Urothelium cell line (cell line): Measurements from ENCODE around the gene ZNF804B.
A peak's percentile ranks its signal among the peaks of the same experiment; 100 is the strongest.

Experiments used
- DNase-seq: peaks from one replicate; pipeline ENCODE4 v3.0.0; 2011; ENCODE audit warnings: low spot score, mixed read lengths
- FAIRE-seq: peaks from 2 replicates; lab custom pipeline; 2011; peaks lifted over from hg19 to GRCh38; lab: Jason Lieb, UNC

The ZNF804B gene

DNA sequence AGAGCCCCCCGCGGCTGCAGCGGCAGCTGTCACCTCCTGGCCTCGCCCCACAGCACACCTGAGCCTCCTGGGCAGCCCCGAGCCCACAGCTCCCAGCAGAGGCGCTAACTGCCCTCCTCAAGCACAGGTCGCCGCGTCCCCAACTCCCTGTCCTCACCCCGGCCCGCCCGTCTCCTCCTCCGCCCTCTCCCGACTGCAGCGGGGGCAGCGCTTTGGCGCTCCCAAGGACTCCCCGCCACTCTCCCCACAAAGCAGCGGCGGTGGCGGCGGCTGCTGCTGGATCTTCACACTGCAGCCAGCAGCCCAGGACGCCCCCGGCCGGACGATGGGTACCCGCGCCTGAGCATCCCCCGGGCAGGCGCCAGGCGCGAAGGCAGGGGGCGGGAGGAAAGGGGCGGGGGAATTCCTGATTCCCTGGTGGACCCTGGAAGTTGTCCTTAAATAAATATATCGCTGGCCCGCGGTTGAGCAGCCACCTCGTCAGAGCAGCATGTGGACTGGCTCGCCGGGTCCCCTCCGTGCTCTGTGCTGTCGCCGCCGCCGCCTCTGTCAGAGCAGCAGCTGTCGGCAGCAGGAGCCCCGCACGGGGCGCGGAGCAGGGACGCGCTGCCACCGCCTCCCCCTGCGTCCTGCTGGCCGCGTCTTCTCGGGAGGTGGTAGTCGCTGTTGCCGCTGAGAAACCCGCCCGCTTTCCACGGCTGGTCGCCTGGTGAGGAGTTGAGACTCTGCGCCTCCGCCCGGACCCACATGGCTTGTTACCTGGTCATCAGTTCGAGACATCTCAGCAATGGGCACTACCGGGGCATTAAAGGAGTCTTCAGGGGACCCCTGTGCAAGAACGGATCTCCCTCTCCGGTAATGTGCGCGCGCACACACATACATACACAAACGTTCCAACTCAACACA, at the start of gene ZNF804B:
Gene ZNF804B (plus strand): TSS at position 471 of the 906 bp plus-strand sequence. CDS start 277 bp downstream, at position 748.
- peak; percentile 69 for DNase-seq
- FAIRE-seq = peak; percentile 40

DNA sequence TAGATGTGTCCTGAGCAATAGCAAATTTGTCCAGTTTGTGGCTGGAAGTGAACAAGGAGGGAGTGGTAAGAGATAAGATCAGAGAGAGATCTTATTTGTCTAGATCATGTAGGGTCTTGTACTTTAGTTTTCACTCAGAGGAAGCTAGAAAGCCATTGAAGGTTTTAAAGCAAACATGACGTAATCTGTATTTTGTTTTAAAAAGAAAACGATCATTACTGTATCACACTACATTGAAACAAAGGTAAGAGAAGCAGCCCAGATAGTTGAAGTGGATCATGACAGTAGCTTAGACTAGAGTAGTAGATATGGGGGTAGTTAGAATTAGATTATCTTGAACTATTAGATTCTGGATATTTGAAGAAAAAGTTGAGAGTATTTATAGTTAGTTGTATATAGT, 23.6 kb upstream of the ZNF804B start:
- no peak for DNase-seq
- no peak for FAIRE-seq

- FAIRE-seq (no peak), DNase-seq (no peak)
These were observed 21.9 kb upstream of the ZNF804B start for GRCh38 chr7:88737632-88738031.

GRCh38 chr7:88746126-88746525, 13.4 kb upstream of the ZNF804B start:
- no peak for DNase-seq
- no peak for FAIRE-seq

GRCh38 chr7:88756802-88757201, 2.7 kb upstream of the ZNF804B start:
- DNase-seq = no peak
- FAIRE-seq = no peak

GRCh38 chr7:88757371-88757770, 2.1 kb upstream of the ZNF804B start:
- FAIRE-seq = no peak

GRCh38 chr7:88758381-88759229, 895 bp upstream of the ZNF804B start:
- DNase-seq (peak; percentile 86), FAIRE-seq (no peak)

More at GRCh38 chr7:88757371-88757770, 2.1 kb upstream of the ZNF804B start:
- no peak for DNase-seq

GRCh38 chr7:88760136-88760515, 626 bp downstream of the ZNF804B start:
- FAIRE-seq (peak; percentile 44), DNase-seq (no peak)

DNA sequence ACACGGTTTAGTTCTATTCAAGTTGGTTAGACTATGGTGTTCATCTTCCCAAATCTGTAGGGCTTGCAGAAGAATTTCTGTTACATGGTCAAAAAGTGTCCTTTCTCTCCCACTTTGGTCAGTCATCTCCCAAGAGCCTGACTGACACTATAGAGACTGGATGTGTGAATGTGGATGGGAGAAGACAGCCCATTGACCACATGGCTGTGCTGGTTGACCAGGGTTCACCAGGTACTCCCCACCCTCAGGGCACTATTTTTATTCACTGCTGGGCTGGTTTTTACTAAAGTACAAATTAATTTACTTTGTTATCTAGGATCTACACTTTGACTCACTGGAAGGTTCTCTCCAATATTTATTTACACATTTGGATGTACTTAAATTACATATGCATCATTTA, 2.3 kb downstream of the ZNF804B start:
- DNase-seq = no peak
- no peak for FAIRE-seq

DNA sequence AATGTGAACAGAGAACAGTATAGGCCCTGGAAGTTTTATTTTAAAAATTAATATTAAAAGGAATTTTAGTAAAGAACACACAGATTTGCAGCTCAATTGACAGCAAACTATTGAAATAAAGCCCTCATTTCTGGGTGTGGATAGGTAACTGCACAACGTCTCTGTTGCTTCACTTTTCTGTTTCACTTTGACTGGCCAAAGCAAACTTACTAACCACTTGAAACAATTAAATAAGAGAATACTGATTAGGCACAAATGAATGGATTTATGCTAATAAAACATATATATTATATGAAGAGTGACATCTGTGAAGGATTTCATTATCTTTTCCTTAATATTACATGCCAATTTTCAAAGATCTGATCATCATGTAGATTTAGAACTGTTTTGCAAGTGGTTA, 11.9 kb downstream of the ZNF804B start:
- no peak for FAIRE-seq
- no peak for DNase-seq

- FAIRE-seq = no peak
- no peak for DNase-seq
These were observed 13.3 kb downstream of the ZNF804B start for GRCh38 chr7:88772776-88773175.

DNA sequence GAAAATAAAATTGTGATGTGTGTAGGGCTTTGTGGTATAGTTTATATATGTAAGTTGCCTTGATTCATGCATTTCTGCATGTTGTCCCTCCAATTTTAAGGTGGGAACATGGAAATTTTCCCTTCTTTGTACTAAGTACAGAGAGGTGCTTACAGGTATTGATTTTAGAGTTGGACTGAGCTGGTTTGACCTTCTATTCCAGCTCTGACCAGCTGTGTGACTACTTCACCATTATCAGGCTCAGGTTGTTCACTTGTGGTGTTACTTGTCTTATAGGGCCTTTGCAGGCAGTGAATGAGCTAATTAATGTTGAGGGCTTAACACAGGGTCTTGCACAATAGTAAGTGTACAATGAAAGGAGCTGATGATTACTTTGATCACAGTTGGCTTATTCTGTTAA, 16.3 kb downstream of the ZNF804B start:
- DNase-seq = no peak
- no peak for FAIRE-seq

DNA sequence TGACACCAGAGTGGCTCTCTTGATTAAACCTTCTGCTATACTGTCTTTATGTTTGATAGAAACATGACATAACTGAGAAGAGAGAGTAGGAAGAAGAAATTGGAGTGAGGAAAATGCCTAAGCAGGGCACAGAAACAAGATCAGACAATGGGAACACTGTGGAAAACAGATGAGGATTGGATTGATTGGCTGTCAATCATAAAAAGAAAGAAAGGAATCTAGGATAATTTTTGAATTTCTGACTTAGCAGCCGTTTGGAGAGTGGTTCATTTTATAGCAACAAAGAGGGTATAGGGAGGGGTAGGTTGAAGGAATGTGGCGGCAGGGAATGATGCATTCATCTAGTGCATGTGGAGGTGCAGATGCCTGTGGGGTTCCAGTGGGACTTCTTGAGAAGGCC, 28.3 kb downstream of the ZNF804B start:
- FAIRE-seq (no peak), DNase-seq (no peak)

GRCh38 chr7:88789480-88790064, 30.1 kb downstream of the ZNF804B start:
- peak; percentile 29 for DNase-seq

DNA sequence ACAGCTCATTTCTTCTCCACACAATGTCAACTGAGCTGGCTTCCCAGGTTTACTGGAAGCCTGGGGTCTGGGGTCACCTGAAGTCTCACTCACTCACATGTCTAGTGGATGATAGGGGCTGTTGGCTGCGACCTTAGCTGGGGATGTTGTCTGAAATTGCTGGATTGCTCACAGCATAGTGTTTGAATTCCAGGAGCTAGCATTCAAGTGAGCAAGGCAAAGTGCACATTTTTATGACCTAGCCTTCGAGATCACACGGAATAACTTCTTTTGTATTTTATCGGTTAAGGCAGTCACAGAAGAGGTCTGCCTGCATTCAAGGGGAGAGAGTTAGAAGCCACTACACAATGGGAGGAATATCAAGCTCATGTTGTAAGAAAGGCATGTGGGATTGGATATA, 32.4 kb downstream of the ZNF804B start:
- peak; percentile 61 for FAIRE-seq

More at GRCh38 chr7:88789480-88790064, 30.1 kb downstream of the ZNF804B start:
- no peak for FAIRE-seq

GRCh38 chr7:88792361-88792760, 32.9 kb downstream of the ZNF804B start:
- FAIRE-seq = no peak
- DNase-seq = no peak

More for the DNA sequence above, 32.4 kb downstream of the ZNF804B start:
- no peak for DNase-seq

GRCh38 chr7:88795553-88795952, 36.1 kb downstream of the ZNF804B start, which contains the start of gene TEX47:
Gene TEX47, minus strand, starts transcription at chr7:88795737. Its CDS starts 795 bp downstream, at chr7:88794942.
- DNase-seq (no peak), FAIRE-seq (no peak)

GRCh38 chr7:88801046-88801445, 41.5 kb downstream of the ZNF804B start:
- FAIRE-seq = no peak
- DNase-seq = no peak

DNA sequence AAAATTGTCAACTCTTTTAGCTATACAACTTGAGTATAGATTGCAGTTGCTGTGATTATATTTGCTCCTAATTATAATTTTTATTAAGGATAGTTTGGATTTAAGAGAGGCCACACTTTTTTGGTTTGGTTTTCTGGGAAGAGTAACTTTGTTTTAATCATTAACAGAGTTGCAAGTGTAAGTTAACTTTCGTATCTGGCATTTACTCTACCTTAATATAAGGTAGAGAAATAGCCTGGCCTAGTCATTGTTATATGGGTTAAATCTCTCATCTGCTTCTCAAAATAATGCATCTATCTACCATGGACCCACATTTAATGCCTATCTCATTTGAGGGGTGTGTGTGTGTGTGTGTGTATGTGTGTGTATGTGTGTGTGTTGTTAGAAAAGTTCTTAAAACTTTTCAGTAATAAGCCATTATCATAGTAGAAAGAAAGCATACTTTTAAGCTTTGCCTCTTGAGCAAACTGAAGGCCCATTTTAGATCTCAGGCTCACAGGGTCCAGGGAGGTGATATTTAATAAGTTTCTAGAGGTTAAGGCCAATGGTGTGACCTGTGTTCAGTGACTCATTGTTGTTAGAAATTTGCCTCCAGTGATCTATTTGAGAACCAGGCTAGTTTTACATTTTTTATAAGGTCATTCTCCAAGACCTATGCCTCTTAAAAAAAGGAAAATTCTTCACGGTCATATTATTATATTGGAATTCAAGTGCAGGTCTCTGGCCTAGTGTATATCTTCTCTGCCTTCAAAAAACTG, 47.0 kb downstream of the ZNF804B start:
- FAIRE-seq = no peak

GRCh38 chr7:88818552-88818951, 59.1 kb downstream of the ZNF804B start:
- no peak for FAIRE-seq
- DNase-seq = no peak

More for the DNA sequence above, 47.0 kb downstream of the ZNF804B start:
- no peak for DNase-seq
